HCEC 1CT (cell line): ENCODE data around the gene TOP2A.
"Not testable (repeated sequence)": the region's sequence is repeated elsewhere in the genome, so short reads cannot be mapped to it uniquely, and the experiment has no call there.

Source experiments
- DNase-seq: peaks from one replicate; pipeline ENCODE4 v3.0.0-alpha.2; 2017

The TOP2A gene

GRCh38 chr17:40375786-40376185, 41.9 kb downstream of the TOP2A start:
- DNase-seq = not testable (repeated sequence)

- no peak for DNase-seq
These were observed 42.7 kb downstream of the TOP2A start for GRCh38 chr17:40374821-40375498.

GRCh38 chr17:40373999-40374398, 43.7 kb downstream of the TOP2A start:
- no peak for DNase-seq

- peak; percentile 53 for DNase-seq
These were observed 44.4 kb downstream of the TOP2A start for GRCh38 chr17:40373324-40373723.

GRCh38 chr17:40372644-40373043, 45.1 kb downstream of the TOP2A start:
- not testable (repeated sequence) for DNase-seq

GRCh38 chr17:40372031-40372430, 45.7 kb downstream of the TOP2A start:
- DNase-seq = no peak

GRCh38 chr17:40371261-40371929, 46.3 kb downstream of the TOP2A start:
- no peak for DNase-seq

GRCh38 chr17:40369923-40370322, 47.8 kb downstream of the TOP2A start:
- no peak for DNase-seq

- DNase-seq = not testable (repeated sequence)
These were observed 50.0 kb downstream of the TOP2A start for GRCh38 chr17:40367728-40368127.

- DNase-seq = no peak
These were observed 50.7 kb downstream of the TOP2A start for GRCh38 chr17:40366861-40367518.

- no peak for DNase-seq
These were observed 51.4 kb downstream of the TOP2A start for GRCh38 chr17:40366076-40366860.

GRCh38 chr17:40364906-40365305, 52.8 kb downstream of the TOP2A start:
- no peak for DNase-seq

- DNase-seq = no peak
These were observed 53.4 kb downstream of the TOP2A start, which contains the start of gene GJD3 for GRCh38 chr17:40364121-40364861. Gene GJD3, minus strand, starts transcription at chr17:40364737. Its CDS starts 922 bp downstream, at chr17:40363815.

GRCh38 chr17:40363111-40363827, 54.4 kb downstream of the TOP2A start:
- no peak for DNase-seq

- peak; percentile 32 for DNase-seq
These were observed 55.0 kb downstream of the TOP2A start for GRCh38 chr17:40362696-40363110.

- DNase-seq = no peak
These were observed 55.6 kb downstream of the TOP2A start for GRCh38 chr17:40361925-40362695.

- no peak for DNase-seq
These were observed 56.4 kb downstream of the TOP2A start for GRCh38 chr17:40361063-40361924.

GRCh38 chr17:40360091-40360490, 57.6 kb downstream of the TOP2A start:
- DNase-seq = no peak

- peak; percentile 76 for DNase-seq
These were observed 59.2 kb downstream of the TOP2A start for GRCh38 chr17:40358323-40359038.
